Left hindlimb (tissue), 1 donor: ENCODE results near the gene CSMD2.
A peak's percentile ranks its signal among the peaks of the same experiment; 100 is the strongest.
"Not testable (repeated sequence)": the region's sequence is repeated elsewhere in the genome, so short reads cannot be mapped to it uniquely, and the experiment has no call there.

Source experiments
- DNase-seq: peaks from one replicate; pipeline ENCODE4 v3.0.0-alpha.2; 2018

Gene CSMD2

GRCh38 chr1:34101151-34101550 is 63.9 kb downstream of the CSMD2 start:
- DNase-seq: no peak

GRCh38 chr1:34100332-34100731 is 64.7 kb downstream of the CSMD2 start:
- no peak for DNase-seq

DNA sequence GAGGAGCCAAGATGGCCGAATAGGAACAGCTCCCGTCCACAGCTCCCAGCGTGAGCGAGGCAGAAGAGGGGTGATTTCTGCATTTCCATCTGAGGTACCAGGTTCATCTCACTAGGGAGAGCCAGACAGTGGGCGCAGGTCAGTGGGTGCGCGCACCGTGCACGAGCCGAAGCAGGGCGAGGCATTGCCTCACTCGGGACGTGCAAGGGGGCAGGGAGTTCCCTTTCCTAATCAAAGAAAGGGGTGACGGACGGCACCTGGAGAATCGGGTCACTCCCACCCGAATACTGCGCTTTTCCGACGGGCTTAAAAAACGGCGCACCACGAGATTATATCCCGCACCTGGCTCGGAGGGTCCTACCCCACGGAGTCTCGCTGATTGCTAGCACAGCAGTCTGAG is 72.6 kb downstream of the CSMD2 start:
- not testable (repeated sequence) for DNase-seq

GRCh38 chr1:34089731-34090130 is 75.3 kb downstream of the CSMD2 start:
- no peak for DNase-seq

- no peak for DNase-seq
These were observed 77.0 kb downstream of the CSMD2 start for GRCh38 chr1:34087986-34088385.

GRCh38 chr1:34086561-34086960 is 78.5 kb downstream of the CSMD2 start:
- no peak for DNase-seq

GRCh38 chr1:34083974-34084373 is 81.1 kb downstream of the CSMD2 start:
- no peak for DNase-seq

GRCh38 chr1:34082085-34082670 is 82.9 kb downstream of the CSMD2 start:
- DNase-seq: not testable (repeated sequence)

DNA sequence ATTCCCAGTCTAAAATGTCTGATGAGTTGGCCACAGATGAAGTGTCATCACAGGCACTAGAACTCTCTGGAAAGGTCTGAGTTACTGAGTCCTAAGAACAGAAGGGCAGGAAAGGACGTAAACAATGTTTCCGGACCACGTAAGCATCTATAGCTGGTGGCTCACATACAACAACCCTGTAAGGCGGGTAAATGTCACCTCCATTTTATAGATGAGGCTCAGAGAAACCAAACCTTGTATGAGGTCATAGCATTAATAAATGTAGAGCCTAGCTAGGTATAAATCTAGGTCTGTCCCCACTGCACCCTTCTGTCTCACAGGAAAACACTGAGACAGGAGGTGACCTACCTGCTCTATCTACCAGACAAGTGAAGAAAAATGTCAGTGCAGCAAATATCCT is 86.6 kb downstream of the CSMD2 start:
- no peak for DNase-seq

DNA sequence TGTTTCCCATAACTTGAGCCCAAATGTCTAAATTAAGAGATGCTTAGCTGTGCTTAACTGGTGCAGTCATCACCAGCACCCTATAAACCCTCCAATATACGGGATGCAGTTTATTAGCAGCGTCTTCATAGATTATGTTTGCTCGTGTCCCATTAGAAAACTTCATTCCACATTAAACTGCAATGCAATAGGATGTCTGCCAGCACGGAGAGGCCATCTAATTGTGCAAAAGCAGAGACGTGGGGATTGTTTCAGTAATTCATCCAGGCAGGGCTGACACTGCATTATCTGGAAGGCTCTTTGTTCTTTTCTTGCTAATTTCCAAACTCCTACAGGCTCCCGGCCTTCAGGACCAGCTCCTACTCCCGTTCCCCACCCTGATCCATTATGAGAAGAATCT is 89.5 kb downstream of the CSMD2 start:
- no peak for DNase-seq

GRCh38 chr1:34073028-34073695 is 91.9 kb downstream of the CSMD2 start:
- DNase-seq: no peak

- no peak for DNase-seq
These were observed 94.7 kb downstream of the CSMD2 start for GRCh38 chr1:34070201-34070836.

GRCh38 chr1:34066981-34067603 is 97.9 kb downstream of the CSMD2 start:
- no peak for DNase-seq

DNA sequence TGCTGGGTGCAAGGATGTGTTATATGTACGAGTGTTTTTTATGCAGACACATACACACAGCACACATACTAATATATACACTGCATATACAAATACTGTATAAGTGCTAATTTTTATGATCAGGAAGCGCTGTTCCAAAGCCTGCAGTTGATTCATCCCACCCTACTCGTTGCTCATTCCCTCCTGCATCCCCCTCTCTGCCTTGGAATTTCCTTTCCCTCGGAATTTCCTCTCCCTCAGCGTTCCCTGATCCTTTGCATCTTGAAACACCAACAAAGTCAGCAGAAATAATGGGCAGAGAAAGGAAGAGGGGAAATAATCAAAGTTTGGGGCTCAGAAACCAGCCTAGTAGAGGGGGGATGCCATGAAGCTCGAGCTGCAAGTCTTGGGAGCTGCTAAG is 98.9 kb downstream of the CSMD2 start:
- DNase-seq: no peak

- DNase-seq: no peak
These were observed 99.5 kb downstream of the CSMD2 start for GRCh38 chr1:34065498-34065897.

GRCh38 chr1:34060901-34061415 is 104.1 kb downstream of the CSMD2 start:
- DNase-seq: peak; percentile 40

GRCh38 chr1:34060187-34060730 is 104.8 kb downstream of the CSMD2 start:
- DNase-seq: no peak

DNA sequence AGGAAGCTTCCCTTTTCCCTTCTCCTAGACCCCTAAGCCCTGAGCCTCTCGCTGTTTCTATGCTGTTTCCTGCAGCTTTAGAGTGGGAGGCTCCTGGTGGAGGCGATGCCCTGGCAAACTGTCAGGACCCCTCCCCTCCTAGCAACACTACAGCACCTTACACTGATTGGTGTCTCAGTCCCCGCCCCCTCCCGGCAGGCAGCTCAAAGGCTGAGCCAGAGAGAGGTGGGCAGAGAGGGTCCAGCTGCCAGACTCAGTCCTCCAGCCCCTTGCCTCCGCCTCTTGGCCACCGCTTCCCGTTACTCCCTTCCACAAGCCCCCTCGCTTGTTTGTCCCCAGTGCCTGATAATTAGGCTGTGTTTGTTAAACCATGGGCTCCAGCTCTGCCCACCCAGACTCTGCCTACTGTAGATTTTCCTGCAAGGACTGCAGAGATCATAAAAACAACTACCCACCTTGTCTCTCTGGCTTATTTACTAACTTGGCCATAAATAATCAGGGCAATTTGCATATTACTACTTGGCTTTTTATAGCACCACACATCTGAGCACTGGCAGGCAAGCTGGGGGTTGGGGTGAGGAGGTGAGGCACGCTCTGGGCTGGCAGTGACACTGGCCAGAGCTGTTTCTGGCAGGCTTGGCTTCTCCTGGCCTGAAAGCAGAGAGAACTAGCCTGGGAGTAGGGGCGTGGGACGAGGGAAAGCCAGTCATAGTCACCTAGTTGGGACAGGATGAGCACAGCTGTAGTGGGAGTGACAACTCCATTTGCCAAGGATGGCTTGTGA is 107.5 kb downstream of the CSMD2 start:
- no peak for DNase-seq

DNA sequence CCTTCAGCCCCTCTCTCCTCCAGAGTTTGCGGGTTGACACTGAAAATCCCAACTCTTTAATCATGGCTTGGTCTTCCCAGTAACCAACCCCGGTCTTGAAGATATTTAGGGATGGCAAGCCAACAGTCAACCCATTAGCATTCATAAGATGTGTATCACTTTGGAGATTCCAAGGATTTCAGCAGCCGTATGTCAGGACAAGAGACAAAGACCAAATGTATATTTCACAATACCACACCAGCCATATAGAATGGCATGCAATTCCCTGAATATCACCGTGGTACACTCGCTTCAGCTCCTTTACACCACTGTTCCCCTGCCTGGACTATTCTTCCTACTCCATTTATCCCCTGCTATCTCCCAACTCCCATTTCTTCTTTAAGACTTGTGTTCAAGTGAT is 109.2 kb downstream of the CSMD2 start:
- no peak for DNase-seq

- DNase-seq: no peak
These were observed 110.1 kb downstream of the CSMD2 start for GRCh38 chr1:34054920-34055319.

DNA sequence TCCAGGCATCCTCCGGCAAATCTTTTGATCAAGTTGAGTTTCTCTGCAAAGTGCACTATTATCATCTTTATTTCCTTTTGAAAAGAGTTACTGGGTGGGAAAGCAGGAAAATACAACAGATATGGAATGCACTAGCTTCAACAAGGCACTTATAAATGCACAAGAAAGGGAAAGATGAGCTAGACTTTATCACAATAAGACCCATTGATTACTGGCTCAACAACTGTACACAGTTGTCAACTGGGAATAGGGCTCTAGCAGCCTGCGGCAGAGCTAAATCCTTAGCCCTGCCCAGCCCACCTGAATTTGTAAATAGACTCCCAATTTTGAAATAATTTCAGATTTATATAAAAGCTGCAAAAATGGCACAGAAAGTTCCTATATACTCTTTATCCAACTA is 111.4 kb downstream of the CSMD2 start:
- DNase-seq: no peak

- DNase-seq: no peak
These were observed 112.5 kb downstream of the CSMD2 start for GRCh38 chr1:34052565-34052964.
